GM12891 (cell line): ENCODE results near the gene FAM156A.
"Not testable (repeated sequence)": the region's sequence is repeated elsewhere in the genome, so short reads cannot be mapped to it uniquely, and the experiment has no call there.

Source experiments
- DNase-seq: peaks from one replicate; pipeline ENCODE4 v3.0.0; 2011; ENCODE audit warnings: low spot score; ENCODE audit not compliant: insufficient read length
- FAIRE-seq: peaks from 2 replicates; lab custom pipeline; 2011; peaks lifted over from hg19 to GRCh38; lab: Jason Lieb, UNC

Gene FAM156A

DNA sequence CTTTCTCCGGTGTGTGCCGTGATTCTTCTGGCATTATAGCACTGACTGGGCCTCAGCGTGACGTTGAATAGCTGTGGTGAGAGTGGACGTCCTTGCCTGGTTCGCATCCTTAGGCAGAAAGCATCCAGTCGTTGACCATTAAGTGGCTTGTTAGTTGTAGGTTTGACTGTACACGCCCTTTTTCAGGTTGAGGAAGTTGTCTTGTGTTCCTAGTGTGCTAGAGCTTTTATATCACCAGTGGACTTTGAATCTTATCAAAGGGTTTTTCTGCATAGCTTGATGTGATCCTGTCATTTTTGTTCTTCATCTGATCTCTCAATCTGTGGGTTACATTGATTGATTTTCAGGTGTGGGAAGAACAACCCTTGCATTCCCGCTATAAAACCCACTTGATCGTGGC is 52.8 kb downstream of the FAM156A start:
- FAIRE-seq, DNase-seq: not testable (repeated sequence)
